Smooth muscle cell of the brain vasculature (primary cell): ENCODE data around the gene TDP1.

Experiments used
- DNase-seq: peaks from one replicate; pipeline ENCODE4 v3.0.0-alpha.2; 2012; ENCODE audit warnings: low read depth, low spot score

The TDP1 gene

GRCh38 chr14:89955745-89956660 lies at the start of gene TDP1:
Gene TDP1, plus strand, starts transcription at chr14:89955927. Its CDS starts 7,188 bp downstream, at chr14:89963115.
- DNase-seq = peak; percentile 84

DNA sequence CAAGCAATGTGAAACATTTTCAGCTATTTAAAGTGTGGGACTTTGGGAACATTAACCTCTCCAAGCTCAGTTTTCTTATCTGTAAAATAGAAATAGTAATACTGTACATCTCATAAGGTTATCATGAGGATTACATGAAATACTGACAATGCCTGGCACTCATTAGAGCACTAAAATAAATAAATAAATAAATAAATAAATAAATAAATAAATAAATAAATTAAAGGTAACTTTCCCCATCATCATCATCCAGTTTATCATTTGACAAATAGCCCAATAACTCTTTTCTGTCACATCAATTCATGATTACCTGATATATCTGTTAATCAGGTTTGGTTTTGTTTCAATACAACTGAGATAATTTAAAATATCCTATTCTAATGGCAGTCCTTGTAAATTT lies 49.7 kb upstream of the TDP1 start:
- no peak for DNase-seq

- no peak for DNase-seq
Measured at GRCh38 chr14:89907655-89908054, 48.1 kb upstream of the TDP1 start.

- DNase-seq = no peak
Measured at GRCh38 chr14:89908712-89909450, 46.8 kb upstream of the TDP1 start.

- no peak for DNase-seq
Measured at GRCh38 chr14:89909586-89909985, 46.1 kb upstream of the TDP1 start.

DNA sequence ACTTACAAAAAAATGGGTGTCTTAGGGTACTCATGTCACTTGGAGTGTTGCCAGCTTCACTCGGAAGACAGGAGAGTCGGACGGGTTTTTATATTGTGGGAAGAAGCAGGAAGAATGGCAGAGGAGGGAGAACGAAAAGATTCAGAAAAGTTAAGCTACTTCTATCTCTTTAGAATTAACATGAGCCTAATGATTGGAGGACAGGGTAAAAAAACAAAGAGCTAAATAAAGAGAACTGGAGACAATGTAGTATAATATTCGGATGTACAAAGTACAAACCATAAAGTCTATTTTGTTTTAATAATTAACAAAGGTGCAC lies 45.1 kb upstream of the TDP1 start:
- DNase-seq = no peak

DNA sequence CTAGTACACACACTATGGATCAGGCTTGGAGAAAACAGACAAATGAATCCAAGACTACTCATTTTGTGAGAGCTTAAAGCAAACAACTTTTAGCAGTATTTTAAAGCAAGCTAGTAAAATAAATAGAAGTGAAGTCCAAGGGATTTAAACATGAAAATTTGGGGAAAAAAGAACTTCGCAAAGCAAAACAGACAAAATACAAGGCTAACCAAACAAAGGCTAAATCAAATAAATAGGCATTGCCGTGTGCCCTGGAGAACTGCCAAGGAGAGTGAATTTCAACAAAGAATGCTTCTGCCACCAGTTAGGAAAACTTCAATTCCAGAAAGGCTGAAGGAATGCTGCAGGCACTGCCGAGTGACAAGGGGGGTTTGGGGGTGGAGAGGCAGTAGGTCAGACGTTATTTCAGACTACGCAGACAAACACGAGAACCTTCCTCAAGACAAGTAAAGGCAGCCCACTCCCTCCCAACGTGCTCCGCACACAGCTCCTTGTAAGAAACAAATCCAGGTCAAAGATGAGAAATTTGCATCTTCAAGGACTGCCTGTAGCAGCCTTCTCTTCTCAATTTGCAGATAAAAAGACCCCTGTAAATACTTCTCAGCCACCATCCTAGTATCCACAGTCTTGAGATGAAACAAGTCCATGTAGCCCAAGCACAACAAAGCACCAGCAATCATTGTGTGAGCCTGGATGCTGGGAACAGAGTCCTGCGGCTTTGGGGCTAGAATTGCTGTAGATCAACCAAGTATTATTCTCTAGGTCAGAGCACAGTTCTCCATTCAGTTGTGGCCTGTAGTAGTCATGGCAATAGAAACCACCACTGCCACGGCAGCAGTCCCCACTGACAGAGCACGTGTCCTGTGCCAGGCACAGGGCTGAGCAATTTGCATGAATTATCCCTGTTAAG lies 44.5 kb upstream of the TDP1 start:
- no peak for DNase-seq

- no peak for DNase-seq
Measured at GRCh38 chr14:89912221-89912620, 43.5 kb upstream of the TDP1 start.

- DNase-seq = no peak
Measured at GRCh38 chr14:89912667-89913211, 43.0 kb upstream of the TDP1 start.

DNA sequence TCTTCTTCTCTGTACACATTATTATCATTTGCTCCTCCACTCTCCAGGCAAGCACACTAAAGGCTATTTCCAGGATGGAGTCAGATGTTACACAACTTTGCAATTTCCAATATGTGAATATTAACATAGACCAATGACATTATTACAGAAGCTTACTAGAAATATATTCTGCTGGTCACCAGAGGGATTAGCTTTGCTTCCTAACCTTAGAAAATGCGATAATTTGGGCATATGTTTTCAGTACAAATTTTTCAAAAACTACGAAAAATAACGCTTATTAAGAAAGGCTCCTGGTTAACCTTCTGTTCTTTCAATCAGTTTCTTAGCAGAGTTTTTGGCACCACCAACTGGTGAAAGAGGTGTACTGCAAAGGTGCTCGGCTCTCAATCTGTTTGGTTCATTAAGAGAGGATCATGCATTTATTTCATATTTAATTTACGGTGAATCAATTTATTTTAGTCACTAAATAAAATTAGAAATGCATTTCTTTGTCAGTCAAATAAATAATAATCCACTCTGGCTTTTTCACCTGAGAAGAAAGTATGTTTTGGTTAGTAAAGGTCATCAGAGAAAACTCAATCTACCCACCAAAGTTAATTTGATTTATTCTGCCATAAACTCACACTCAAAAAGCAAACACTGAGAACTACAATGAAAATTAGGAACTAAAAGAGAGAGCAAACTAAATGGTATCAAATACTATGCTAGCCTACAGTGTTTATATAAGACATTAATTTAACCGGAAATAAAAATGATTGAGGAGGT lies 40.4 kb upstream of the TDP1 start:
- DNase-seq = no peak

DNA sequence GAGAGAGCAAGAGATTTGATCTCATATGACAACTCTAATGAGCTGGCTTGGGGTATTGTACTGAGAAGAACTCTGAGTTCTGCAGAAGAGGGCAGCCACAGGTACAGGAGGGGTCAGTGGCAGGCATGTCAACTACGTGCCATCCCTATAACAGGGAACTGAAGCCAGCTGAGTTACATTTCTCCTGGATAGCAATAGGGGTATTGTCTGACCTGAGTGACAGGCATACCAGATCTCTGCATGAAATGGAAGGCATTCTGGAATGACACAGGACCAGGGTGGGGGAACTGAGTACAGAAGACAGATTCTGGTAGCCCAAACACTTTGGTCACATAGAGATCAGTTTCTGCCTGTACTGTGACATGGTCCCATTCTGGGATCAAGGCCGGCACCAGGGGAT lies 37.0 kb upstream of the TDP1 start:
- no peak for DNase-seq

- no peak for DNase-seq
Measured at GRCh38 chr14:89920056-89920455, 35.7 kb upstream of the TDP1 start.

DNA sequence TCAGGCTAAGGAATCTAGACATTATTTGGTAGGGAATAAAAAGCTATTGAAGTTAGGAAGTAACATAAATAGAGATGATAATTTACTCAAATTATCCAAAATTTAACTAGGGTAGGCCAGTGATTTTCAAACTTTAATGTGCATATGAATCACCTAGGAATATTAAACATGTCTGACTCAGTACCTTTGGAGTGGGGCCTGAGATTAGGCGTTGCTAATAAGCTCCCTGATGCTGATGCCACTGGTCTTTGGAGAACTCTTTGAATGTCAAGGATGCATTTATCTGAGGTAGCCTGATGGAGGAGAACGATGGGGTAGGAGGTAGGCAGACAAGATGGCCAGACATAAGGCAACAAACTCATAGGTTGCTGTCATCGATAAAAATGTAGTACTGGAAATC lies 34.4 kb upstream of the TDP1 start:
- DNase-seq = no peak

DNA sequence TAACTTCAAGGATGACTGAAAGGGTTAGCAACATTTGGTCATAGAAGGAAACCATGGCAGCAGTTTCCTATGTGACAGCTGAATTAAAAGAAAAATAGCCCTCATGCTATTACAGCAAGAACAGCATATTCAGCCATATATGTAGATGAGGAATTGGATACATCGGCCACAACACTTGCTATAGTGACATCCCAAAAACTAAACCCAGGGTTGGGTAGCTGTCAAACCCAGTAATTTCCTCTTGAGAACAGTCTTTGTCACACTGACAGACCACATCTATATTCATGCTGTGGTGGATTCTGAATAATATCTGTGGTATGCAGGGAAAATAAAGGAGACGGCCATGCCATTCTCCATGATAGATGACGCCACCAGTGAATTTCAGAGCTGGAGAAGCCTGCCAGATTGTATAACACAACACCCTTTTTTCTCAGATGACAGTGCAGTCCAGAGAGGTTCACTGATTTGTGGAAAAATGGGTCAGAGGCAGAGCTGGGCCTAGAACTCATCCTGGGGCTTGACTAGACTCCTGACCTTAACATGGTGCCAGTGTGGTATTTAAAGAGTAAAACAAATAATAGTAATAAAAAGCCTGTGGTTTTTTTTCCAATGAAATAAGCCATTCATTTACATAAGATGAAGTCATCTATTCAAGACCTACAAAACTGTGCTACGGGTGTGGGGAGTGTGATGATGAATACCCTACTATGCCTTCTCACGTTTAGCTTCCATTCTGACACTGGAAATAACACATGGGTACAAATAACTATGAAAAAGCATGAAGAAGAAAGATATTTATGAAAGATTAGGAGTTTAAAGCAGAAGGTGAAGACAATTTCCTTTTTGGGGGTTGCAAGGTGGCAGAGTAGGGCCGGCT lies 33.5 kb upstream of the TDP1 start:
- no peak for DNase-seq

DNA sequence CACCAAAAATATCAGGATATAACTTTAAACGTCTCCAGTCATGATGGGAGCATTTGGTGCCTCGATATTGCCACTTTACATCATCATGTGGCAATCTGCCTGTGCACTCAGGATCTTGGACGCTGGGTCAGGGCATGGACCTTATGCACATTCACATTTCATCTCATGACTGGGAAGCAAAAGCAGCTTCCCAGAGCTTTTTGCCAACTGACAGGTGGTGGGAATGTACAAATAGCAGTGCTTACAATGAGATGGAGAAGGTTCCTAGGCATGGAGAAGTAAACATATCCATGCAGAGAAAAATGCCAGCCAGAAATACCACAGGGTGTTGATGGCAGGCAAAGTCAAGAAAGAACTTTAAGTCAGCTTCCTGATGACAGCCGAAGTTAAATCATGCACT lies 31.5 kb upstream of the TDP1 start:
- no peak for DNase-seq

DNA sequence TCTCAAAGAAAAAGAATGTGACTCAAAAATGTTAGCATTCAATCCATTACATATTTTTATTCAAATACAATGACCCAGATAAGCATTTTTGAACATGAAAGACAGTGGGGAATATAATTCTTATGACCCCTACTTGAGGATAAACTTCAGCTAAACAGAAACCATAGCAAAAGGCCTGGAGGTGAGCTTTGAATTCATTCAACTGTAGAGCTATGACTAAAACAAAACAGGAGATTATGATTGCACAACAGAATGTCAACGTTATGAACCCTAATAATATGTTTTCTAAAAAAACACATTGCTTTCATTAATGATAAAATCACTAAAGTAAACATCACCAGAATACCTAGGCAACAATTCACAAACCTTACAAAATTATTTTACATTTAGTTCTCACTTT lies 29.0 kb upstream of the TDP1 start:
- DNase-seq = no peak

DNA sequence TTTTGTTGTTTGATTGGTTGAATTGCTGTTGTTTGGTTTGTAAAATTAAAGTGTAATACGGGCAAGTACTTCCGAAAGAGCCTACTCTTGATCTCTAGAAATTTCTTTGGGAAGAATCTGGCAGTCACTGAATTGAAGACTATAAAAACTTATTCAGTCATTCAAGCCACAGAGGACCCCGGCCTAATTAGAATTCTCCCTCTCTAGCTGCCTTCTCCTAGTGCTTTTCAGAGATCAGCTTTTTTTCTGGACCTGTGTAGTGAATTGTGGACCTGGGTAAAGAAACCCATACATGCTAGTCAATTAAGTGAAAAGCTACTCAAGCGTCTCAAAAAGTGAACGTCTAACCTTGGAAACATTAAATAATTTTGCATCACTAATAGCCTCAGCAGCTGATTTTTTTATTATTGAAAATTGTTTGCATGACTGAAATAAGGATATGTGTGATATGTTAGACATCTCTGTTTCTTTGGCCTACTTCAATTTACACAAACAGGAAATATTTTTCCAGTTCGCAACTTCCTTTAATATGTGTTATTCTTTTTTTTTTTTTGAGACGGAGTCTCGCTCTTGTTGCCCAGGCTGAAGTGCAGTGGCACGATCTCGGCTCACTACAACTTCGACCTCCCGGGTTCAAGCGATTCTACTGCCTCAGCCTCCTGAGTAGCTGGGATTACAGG lies 28.4 kb upstream of the TDP1 start:
- DNase-seq = no peak

DNA sequence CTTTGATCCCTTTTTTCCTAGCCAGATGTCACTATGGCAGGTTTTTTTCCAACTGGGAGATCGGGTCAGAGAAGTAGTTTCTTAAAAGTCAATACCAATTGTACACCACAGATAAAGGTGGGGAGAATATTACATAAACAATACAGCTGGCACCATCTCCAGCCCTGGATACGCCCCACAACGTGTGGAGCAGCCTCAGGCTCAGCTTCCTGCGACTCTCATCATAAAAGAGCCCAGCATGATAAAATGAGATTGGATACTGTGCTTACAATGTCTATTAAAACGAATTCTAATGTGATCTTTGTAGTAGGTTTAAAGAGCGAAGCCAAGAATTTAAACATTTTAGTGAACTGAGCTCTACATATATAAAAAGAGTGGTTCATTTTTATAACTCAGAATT lies 22.7 kb upstream of the TDP1 start:
- no peak for DNase-seq

DNA sequence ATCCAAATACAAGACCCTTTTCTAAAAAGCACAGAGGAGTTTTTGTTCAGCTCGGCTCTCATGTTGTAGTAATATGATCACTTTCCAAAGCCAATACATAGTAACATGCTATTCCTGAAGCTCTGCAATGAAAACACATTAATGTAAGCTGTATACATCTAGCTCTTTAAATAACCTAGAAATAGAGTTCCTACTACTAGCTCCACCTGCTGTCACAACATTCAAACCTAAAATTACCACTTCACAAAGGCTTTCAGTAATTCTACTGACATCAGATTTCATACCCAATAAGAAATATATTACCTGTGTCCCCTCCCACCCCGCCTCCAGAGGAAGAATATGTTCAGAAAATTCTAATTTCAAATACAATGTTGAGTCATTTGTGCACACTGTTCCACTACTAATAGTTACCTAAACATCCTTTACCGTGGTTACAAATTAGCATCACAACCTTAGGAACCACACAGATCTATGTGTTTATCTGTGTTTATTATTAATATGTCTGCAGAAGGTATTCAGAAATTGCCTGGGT lies 19.0 kb upstream of the TDP1 start:
- DNase-seq = no peak
